H1 (cell line): Measurements from ENCODE around the gene WDR90. TPM values are rescaled to one million over a fixed set of nuclear protein-coding genes. Genes with fewer than 3 reads are reported as not detected.

Experiments
- CTCF ChIA-PET: fragments of 300-600 bp; sonication (Branson Sonifier 250); formaldehyde crosslinking; loops from one replicate; lab custom pipeline; 2021; ENCODE audit not compliant: partially characterized antibody; lab: Charles Lee
- POLR2A ChIA-PET: fragments of 300-600 bp; sonication (Branson Sonifier 250); formaldehyde crosslinking; loops from one replicate; lab custom pipeline; 2021; ENCODE audit warnings: inconsistent platforms; ENCODE audit not compliant: partially characterized antibody; lab: Charles Lee
- DNase-seq, 2 experiments: peaks; one replicate each; pipeline versions ENCODE4 v3.0.0 to v3.0.0-alpha.2; 2010 to 2022; ENCODE audit warnings: low spot score in 2 of 2, low read depth in 1 of 2, mixed read lengths in 1 of 2
- FAIRE-seq: peaks from 2 replicates; lab custom pipeline; 2011; peaks lifted over from hg19 to GRCh38; lab: Jason Lieb, UNC
- H2AFZ ChIP-seq: 2 replicates; pipeline ENCODE4 v1.8.1; 2012; ENCODE audit warnings: low read length, inconsistent platforms
- H2AK5ac ChIP-seq: 2 replicates; pipeline ENCODE4 v1.6.1; 2013; ENCODE audit warnings: low read depth, low read length
- H2BK120ac ChIP-seq: replicated peaks from 2 replicates; pipeline ENCODE3; 2013; ENCODE audit warnings: low read depth, low read length, inconsistent platforms
- H2BK12ac ChIP-seq: 2 replicates; pipeline ENCODE4 v1.6.1; 2013; ENCODE audit warnings: low read depth, low read length
- H2BK15ac ChIP-seq: 2 replicates; pipeline ENCODE4 v1.6.1; 2013; ENCODE audit warnings: low read length
- H2BK20ac ChIP-seq: 2 replicates; pipeline ENCODE4 v1.6.1; 2013; ENCODE audit warnings: low read length
- H2BK5ac ChIP-seq: 2 replicates; pipeline ENCODE4 v1.6.1; 2013; ENCODE audit warnings: low read depth, low read length
- H3K14ac ChIP-seq: 2 replicates; pipeline ENCODE4 v1.6.1; 2013; ENCODE audit warnings: inconsistent platforms; ENCODE audit not compliant: insufficient read length
- H3K18ac ChIP-seq: 2 replicates; pipeline ENCODE4 v1.6.1; 2013; ENCODE audit warnings: low read length; ENCODE audit errors: extremely low read depth
- H3K23ac ChIP-seq: 2 replicates; pipeline ENCODE4 v1.6.1; 2013; ENCODE audit warnings: inconsistent platforms; ENCODE audit not compliant: insufficient read length
- H3K23me2 ChIP-seq: 2 replicates; pipeline ENCODE4 v1.6.1; 2013; ENCODE audit warnings: low read depth, low read length
- H3K27ac ChIP-seq: 2 replicates; pipeline ENCODE4 v1.6.1; 2011; ENCODE audit warnings: low read depth, low read length, inconsistent platforms
- H3K27me3 ChIP-seq, 4 experiments: replicated peaks in 1 of 4; 1 replicate in 1 of 4; 2 replicates in 3 of 4; pipeline versions ENCODE4 v1.6.1 to v1.8.1; 2011 to 2013; ENCODE audit warnings: low read length in 3 of 4, mild to moderate bottlenecking in 3 of 4, inconsistent platforms in 2 of 4, mixed read lengths in 2 of 4, moderate library complexity in 1 of 4; ENCODE audit not compliant: control insufficient read depth in 3 of 4, insufficient read depth in 3 of 4; ENCODE audit errors: extremely low read depth in 1 of 4
- H3K36me3 ChIP-seq, 4 experiments: 2 replicates each; pipeline versions ENCODE4 v1.6.1 to v1.8.1; 2011 to 2013; ENCODE audit warnings: mild to moderate bottlenecking in 4 of 4, low read length in 3 of 4, moderate library complexity in 2 of 4, control low read depth in 1 of 4, inconsistent platforms in 1 of 4; ENCODE audit not compliant: insufficient read depth in 4 of 4, control insufficient read depth in 2 of 4
- H3K4ac ChIP-seq: replicated peaks from 2 replicates; pipeline ENCODE3; 2013; ENCODE audit warnings: low read length, low read depth, mixed read lengths, inconsistent platforms; ENCODE audit not compliant: insufficient read length
- H3K4me1 ChIP-seq, 4 experiments: replicated peaks in 1 of 4; 1 replicate in 1 of 4; 2 replicates in 3 of 4; pipeline versions ENCODE4 v1.6.1 to v1.8.1; 2011 to 2013; ENCODE audit warnings: low read length in 3 of 4, inconsistent platforms in 2 of 4, mixed read lengths in 1 of 4; ENCODE audit not compliant: insufficient read depth in 4 of 4, control insufficient read depth in 3 of 4
- H3K4me2 ChIP-seq, 2 experiments: 2 replicates each; pipeline versions ENCODE4 v1.6.1 to v1.8.1; 2011 to 2013; ENCODE audit warnings: low read depth in 2 of 2, low read length in 2 of 2, control low read depth in 1 of 2, inconsistent platforms in 1 of 2, mild to moderate bottlenecking in 1 of 2; ENCODE audit not compliant: insufficient read depth in 1 of 2
- H3K4me3 ChIP-seq, 4 experiments: fragments of 200-600, 300-600 bp in 1 of 4; sonication (generic), shearing (Covaris generic), sonication (Bioruptor Twin) in 1 of 4; 2 replicates each; pipeline versions ENCODE4 v1.5.1 to v1.8.1; 2011 to 2016; ENCODE audit warnings: low read length in 4 of 4, low read depth in 3 of 4, control low read depth in 2 of 4, inconsistent platforms in 2 of 4, mild to moderate bottlenecking in 2 of 4, mixed read lengths in 1 of 4, moderate library complexity in 1 of 4; ENCODE audit not compliant: insufficient read depth in 2 of 4; ENCODE audit errors: extremely low read depth in 1 of 4
- H3K56ac ChIP-seq: replicated peaks from 2 replicates; pipeline ENCODE3; 2013; ENCODE audit warnings: low read depth, mild to moderate bottlenecking, mixed read lengths, low read length, inconsistent platforms; ENCODE audit not compliant: insufficient read length
- H3K79me1 ChIP-seq: 2 replicates; pipeline ENCODE4 v1.6.1; 2013; ENCODE audit warnings: low read depth, low read length, control low read depth
- H3K79me2 ChIP-seq, 2 experiments: 2 replicates each; pipeline versions ENCODE4 v1.6.1 to v1.8.1; 2012 to 2013; ENCODE audit warnings: low read length in 2 of 2, mild to moderate bottlenecking in 2 of 2, inconsistent platforms in 1 of 2; ENCODE audit not compliant: insufficient read depth in 2 of 2, control insufficient read depth in 1 of 2
- H3K9ac ChIP-seq, 4 experiments: replicated peaks in 1 of 4; 1 replicate in 1 of 4; 2 replicates in 3 of 4; pipeline versions ENCODE4 v1.6.1 to v1.8.1; 2011 to 2013; ENCODE audit warnings: low read depth in 3 of 4, low read length in 3 of 4, control low read depth in 2 of 4, mild to moderate bottlenecking in 2 of 4, moderate library complexity in 2 of 4, inconsistent platforms in 1 of 4; ENCODE audit errors: extremely low read depth in 1 of 4
- H3K9me3 ChIP-seq, 2 experiments: 2 replicates each; pipeline versions ENCODE4 v1.6.1 to v1.8.1; 2012 to 2013; ENCODE audit warnings: mild to moderate bottlenecking in 2 of 2, moderate library complexity in 2 of 2, control low read depth in 1 of 2, inconsistent platforms in 1 of 2, low read depth in 1 of 2, low read length in 1 of 2, mixed read lengths in 1 of 2; ENCODE audit not compliant: insufficient read depth in 2 of 2
- H4K20me1 ChIP-seq, 2 experiments: replicated peaks in 1 of 2; 2 replicates each; pipeline versions ENCODE3 to v1.8.1; 2011 to 2013; ENCODE audit warnings: inconsistent platforms in 2 of 2, low read length in 2 of 2, mild to moderate bottlenecking in 1 of 2; ENCODE audit not compliant: insufficient read depth in 2 of 2, control insufficient read depth in 1 of 2
- H4K5ac ChIP-seq: 2 replicates; pipeline ENCODE4 v1.6.1; 2013; ENCODE audit warnings: low read length, low read depth, mixed read lengths, inconsistent platforms; ENCODE audit not compliant: insufficient read length
- H4K8ac ChIP-seq: 2 replicates; pipeline ENCODE4 v1.8.0; 2013; ENCODE audit warnings: mild to moderate bottlenecking, moderate library complexity, low read length, inconsistent platforms; ENCODE audit not compliant: insufficient read depth; ENCODE audit errors: extremely low read depth
- H4K91ac ChIP-seq: replicated peaks from 2 replicates; pipeline ENCODE3; 2013; ENCODE audit warnings: low read length, mixed read lengths, inconsistent platforms; ENCODE audit not compliant: insufficient read length
- CBX5 ChIP-seq: fragments of 300-800, 300-1000 bp; sonication (generic); IDR thresholded peaks from 2 replicates; pipeline ENCODE4 v1.7.1; 2016; ENCODE audit warnings: antibody characterized with exemption, low read length, low read depth
- CBX8 ChIP-seq: fragments of 300-800, 300-1000 bp; sonication (generic); IDR thresholded peaks from 2 replicates; pipeline ENCODE4 v1.7.1; 2016; ENCODE audit warnings: low read depth, low read length, borderline replicate concordance
- CHD2 ChIP-seq: IDR thresholded peaks from 2 replicates; pipeline ENCODE4 v1.6.1; 2012; ENCODE audit warnings: low read length, improper control_type of control experiment
- NRF1 ChIP-seq: IDR thresholded peaks from 2 replicates; pipeline ENCODE4 v1.6.1; 2011; ENCODE audit warnings: mild to moderate bottlenecking, low read depth, low read length, improper control_type of control experiment
- RFX5 ChIP-seq: IDR thresholded peaks from 2 replicates; pipeline ENCODE4 v1.6.1; 2011; ENCODE audit warnings: low read depth, low read length, improper control_type of control experiment, borderline replicate concordance
- WGBS, 2 experiments: shearing (Covaris generic) in 1 of 2; methylation state at CpG; one replicate each; pipeline versions ENCODE4 v1.1.6 to v1.1.7; 2013 to 2015; ENCODE audit warnings: low lambda C conversion rate in 2 of 2, mixed read lengths in 2 of 2, inconsistent platforms in 1 of 2, low coverage in 1 of 2, missing lambda C conversion rate in 1 of 2; ENCODE audit not compliant: insufficient replicate concordance in 2 of 2, insufficient coverage in 1 of 2, insufficient read length in 1 of 2; ENCODE audit errors: extremely low coverage in 1 of 2, missing lambda C conversion rate in 1 of 2; 5-methylcytosine and 5-hydroxymethylcytosine counted together
- polyA plus RNA-seq, 7 experiments: library from polyadenylated mRNA; depleted of rRNA in 3 of 7; stranded (reverse) in 5 of 7; unstranded in 2 of 7; fragments of >200 nt in 5 of 7; fragments of 200-250 nt in 2 of 7; gene quantifications; 1 replicate in 5 of 7; 2 replicates in 1 of 7; 4 replicates in 1 of 7; pipeline versions ENCODE4 v1.2.1 to v1.2.3, GENCODE V29; 2011 to 2013; ENCODE audit warnings: missing spikeins in 2 of 7, mixed read lengths in 2 of 7
- total RNA-seq: library from RNA; stranded (reverse); fragmentation: NEBNext Ultra II Directional; extraction: Animal tissue kit (Norgen Biotek cat#: 25700); gene quantifications from 2 replicates; pipeline ENCODE4 v1.2.1, GENCODE V29; 2021

Gene WDR90
- total and polyA plus RNA-seq, 2 of the 8 experiments (the other 6 are each of a cell fraction or from before 2014, with no cell fraction given): 24.0 to 47.2 TPM

DNA sequence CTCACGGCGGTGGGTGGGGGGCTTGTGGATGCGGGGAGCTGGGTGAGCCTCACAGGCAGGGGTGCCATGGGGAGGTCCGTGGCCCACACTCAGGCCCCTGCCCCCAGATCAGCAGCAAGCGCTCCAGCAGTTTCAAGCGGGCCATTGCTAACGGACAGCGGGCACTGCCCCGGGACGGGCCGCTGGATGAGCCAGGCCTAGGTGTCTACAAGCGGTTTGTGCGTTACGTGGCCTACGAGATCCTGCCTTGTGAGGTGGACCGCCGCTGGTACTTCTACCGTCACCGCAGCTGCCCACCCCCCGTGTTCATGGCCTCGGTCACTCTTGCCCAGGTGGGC lies 27.4 kb downstream of the WDR90 start:
- TF ChIP-seq NRF1 (no peak), RFX5 (no peak), CBX8 (no peak), CHD2 (no peak), CBX5 (no peak)
- Histone ChIP-seq H4K5ac (no peak overlapping the region), H3K18ac (no peak overlapping the region), H3K4me3 (no peak overlapping the region), H2AFZ (no peak overlapping the region), H2BK120ac (no peak overlapping the region), H3K56ac (no peak overlapping the region), H3K9me3 (no peaks in the 10 kb centered on the region), H2BK15ac (peak overlapping the region; percentile 92; the same call in 1 of the 2 replicates), H4K91ac (peak overlapping the region; percentile 52), H3K27me3 (peaks cover 0 to 2% (median 0%) of the 10 kb centered on the region in 4 experiments; a peak in 2 of 7 replicates), H3K4me1 (peaks cover 0 to 37% (median 28%) of the 10 kb centered on the region in 4 experiments; a peak in 6 of 7 replicates), H3K4ac (peak overlapping the region; percentile 69), H3K9ac (no peak overlapping the region), H3K4me2 (peak overlapping the region in 1 of 2 experiments; percentile 79; a peak in 1 of 4 replicates), H3K23ac (no peak overlapping the region), H2BK12ac (peak overlapping the region; percentile 96; the same call in 1 of the 2 replicates), H4K20me1 (peaks cover 2 to 25% of the 10 kb centered on the region in 2 experiments), H3K14ac (no peak overlapping the region), H2AK5ac (peak overlapping the region; percentile 75; the same call in 1 of the 2 replicates), H3K79me2 (peaks cover 0 to 7% of the 10 kb centered on the region in 2 experiments; a peak in 1 of 4 replicates), H3K79me1 (peaks cover 5% of the 10 kb centered on the region; the same call in 1 of the 2 replicates), H3K27ac (no peak overlapping the region), H3K36me3 (peaks cover 9 to 22% (median 16%) of the 10 kb centered on the region in 4 experiments; a peak in 7 of 8 replicates), H2BK20ac (no peak overlapping the region), H4K8ac (no peak overlapping the region), H2BK5ac (peak overlapping the region; percentile 26; the same call in 1 of the 2 replicates), H3K23me2 (peaks cover 15% of the 10 kb centered on the region)
- FAIRE-seq (no peak), DNase-seq (no peak)
- WGBS, 2 experiments: 96% methylated on average over 20 of the region's 21 CpGs; no CpG with 5 or more reads in 1 of the 2 experiments
- POLR2A ChIA-PET: interaction anchor here (1.6 to 13.3 kb wide), 8 partner anchors 8 to 127 kb away, joined by 3 to 214 read pairs (median 12); partner anchors contain the start of genes ANTKMT, JMJD8, RHOT2 and WDR24
- CTCF ChIA-PET: interaction anchor here (1.1 to 12.0 kb wide), 8 partner anchors 9 to 94 kb away, joined by 3 to 75 read pairs (median 6); partner anchors contain the start of genes RHOT2 and WDR24
